Myocyte (in vitro differentiated cells): ENCODE results near the gene REEP6. TPM values are rescaled to one million over a fixed set of nuclear protein-coding genes. Genes with fewer than 3 reads are reported as not detected.
"Not testable (repeated sequence)": the region's sequence is repeated elsewhere in the genome, so short reads cannot be mapped to it uniquely, and the experiment has no call there.

ENCODE experiments used
- DNase-seq: peaks from one replicate; pipeline ENCODE4 v3.0.0-alpha.2; 2012; ENCODE audit warnings: low read depth
- total RNA-seq: library from RNA; depleted of rRNA; stranded (reverse); fragments of >200 nt; gene quantifications from 2 replicates; pipeline ENCODE4 v1.2.3, GENCODE V29; 2014

REEP6 gene
- total RNA-seq, 1 donor from 2014 or later, result 4.3 TPM

DNA sequence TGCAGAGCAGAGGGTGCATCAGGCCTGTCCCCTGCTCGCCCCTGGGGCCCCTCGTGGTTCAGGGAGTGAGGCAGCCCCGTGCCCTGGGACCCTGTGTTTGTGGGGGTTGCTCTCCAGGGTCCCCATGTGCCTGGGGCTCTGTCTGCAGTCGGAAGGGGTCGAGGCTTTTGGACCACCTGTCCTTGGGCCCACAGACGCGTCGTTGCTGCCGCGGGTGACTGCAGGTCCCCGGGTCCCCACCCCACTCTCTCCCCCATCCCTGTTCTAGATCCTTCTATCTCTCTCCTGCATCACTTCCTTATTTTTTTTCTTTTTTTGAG lies 2.7 kb upstream of the REEP6 start:
- DNase-seq, result no peak

DNA sequence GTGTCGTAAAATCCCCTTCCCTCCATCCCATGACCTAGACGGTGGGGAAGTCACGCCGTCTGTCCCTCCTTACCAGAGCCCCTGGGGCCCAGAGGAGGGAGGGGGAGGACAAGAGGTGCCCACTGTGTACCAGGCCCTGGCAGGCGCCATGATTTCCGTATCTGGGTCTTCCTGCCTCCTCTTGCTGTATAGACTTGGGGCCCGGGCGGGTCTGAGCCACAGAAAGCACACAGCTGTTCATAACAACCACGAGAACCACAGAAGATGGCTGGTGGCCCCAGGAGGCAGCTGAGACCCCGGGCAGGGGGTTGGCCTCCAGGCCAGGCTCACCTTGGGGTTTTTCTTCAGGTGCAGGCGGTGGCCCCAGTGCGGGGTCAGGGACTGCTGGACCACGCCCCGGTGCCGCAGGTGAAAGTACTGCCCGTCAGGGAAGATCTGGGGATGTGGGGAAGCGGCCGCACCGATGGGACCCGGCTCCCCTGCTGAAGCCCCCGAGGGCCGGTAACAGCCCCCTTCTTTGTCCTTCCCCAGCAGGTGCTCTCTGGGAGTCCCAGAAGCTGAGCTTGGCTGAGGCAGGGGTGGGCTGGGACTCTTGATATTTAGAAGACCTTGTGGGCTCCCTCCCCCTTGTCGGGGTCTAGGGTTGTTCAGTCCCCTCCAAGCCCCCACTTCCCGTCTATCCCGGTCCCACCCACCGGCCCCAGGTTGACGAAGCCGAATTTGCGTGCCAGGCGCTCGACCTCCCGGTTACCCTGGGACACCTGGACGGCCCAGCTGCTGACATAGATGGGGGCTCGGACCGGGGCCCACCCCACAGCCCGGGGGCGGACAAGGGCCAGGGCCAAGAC lies 1.3 kb upstream of the REEP6 start:
- DNase-seq, result peak; percentile 89

DNA sequence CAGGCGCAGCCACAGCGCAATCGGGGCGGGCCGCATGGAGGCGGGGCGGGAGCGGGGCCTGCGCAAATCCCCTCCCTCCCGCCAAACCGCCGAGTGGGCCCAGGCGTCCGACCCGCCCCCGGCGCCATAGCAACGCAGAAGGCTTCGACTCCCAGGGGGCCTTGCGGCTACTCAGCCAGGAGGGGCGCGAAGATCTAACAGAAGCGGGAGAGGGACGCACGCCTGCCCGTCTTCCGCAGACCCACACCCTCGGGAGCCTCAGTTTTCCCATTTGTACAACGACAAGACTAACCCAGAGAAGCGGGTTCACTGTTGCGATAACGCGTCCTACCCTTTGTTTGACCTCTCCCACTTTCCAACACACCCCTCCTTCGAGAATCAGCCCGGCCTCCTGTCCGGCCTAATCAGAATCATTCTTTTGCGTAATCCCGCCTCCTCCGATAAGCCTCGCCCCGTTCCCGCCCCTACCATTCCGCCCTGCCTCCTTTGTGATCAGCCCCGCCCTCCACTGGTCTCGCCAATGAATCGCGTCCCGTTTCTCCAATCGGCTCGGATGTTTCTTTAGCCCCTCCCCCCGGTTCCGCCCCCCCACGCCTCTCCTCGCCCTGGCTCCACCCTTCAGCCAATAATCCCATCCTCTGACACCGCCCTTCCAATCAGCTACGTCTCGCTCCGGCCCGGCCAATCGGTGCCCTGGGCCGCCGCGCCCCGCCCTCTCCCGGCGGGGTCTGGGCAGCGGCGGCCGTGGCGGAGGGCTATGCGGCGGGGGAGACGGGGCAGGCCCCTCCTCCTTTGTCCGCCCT lies 469 bp upstream of the REEP6 start, which contains the start of gene PCSK4:
PCSK4 (minus strand) TSS at position 40 of the 803 bp plus-strand sequence; CDS start at position 36, 4 bp downstream.
- peak; percentile 99 for DNase-seq

DNA sequence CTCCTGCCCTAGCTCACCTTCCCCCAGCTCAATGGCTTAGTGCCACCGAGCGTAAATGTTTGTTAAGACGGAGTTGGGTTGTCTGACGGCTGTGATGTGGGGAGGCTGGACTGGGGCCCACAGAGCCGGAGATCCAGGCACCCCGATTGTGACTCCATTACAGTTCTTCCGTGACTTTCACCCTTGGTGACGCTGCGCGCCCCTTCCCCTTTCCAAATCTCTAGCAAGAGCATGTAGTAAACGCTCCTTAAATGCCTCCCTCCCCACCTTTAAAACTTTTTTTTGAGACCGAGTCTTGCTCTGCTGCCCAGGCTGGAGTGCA lies 829 bp downstream of the REEP6 start:
- DNase-seq, result no peak

DNA sequence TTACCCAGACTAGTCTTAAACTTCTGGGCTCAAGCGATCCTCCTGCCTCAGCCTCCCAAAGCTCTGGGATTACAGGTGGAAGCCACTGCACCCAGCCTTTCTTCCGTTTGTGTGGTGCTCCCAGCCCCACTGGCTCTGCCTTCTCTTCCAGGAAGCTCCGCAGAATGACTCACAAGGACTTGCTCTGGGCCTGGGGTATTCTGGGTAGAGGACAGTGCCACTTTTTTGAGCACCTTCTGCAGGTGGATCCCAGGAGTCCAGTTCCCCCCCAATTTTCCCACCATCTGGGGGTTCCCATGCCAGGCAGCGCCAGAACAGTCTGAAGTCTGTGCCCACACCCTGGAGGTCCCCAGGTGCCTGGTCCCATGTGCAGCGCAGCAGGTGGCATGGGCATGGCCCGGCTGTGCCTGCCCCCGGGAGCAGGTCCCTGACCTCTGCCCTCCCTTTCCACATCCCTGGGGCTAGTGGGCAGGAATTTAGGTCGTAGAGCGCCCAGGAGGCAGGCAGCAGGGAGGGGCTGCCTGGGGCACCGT lies 1.6 kb downstream of the REEP6 start:
- no peak for DNase-seq

DNA sequence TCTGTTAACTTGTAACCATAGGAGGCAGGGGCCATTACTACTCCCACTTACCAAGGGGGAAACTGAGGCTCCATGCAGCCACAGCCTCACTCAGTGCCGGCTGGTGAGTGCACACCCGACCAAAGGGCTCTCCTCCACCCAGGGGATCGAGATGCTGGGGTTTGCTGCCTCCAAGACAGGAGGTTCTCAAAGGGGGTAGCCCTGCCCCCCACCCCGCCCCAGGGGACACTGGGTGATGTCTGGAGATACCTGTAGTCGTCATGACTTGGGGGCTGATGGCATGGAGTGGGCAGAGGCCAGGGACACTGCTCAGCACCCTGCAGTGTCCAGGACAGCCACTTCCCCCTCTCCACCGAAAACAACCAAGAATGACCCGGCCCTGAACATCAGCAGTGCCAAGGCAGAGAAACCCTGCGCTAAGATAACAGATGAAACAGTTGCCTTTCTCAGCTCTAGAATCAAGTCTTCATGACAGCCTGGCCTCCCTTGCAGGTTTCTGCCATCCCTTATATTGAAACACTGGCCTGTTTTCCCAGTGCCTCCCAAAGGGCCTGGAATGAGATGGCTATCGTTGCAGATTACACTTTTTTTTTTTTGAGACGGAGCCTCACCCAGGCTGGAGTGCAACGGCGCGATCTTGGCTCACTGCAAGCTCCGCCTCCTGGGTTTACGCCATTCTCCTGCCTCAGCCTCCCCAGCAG lies 3.3 kb downstream of the REEP6 start:
- DNase-seq, result no peak

DNA sequence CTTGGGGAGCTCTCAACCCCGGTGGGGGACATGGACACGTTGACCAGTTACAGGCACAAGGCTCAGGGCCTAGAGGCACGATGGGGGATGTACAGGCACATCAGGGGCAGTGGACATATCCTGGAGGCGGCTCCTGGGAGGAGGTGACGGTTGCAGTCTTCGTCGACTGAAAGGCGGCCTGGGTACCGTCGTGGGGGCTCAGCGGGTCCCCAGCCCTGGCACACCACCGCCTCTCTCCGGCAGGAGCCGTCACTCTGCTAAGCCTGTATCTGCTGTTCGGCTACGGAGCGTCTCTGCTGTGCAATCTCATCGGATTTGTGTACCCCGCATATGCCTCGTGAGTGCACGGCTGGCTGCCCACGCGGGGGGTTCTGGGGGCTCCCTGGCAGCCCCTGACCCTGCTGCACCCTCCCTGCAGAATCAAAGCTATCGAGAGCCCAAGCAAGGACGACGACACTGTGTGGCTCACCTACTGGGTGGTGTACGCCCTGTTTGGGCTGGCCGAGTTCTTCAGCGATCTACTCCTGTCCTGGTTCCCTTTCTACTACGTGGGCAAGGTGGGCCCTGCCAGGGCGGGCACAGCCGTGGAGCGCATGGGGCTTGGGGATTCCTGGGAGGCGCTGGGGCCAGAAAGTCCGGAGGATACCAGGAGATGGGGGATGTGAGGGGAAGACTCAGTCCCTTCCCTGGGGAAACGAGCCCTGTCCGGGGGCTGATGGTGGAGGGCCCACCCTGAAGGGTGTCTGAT lies 4.2 kb downstream of the REEP6 start:
- DNase-seq, result no peak

DNA sequence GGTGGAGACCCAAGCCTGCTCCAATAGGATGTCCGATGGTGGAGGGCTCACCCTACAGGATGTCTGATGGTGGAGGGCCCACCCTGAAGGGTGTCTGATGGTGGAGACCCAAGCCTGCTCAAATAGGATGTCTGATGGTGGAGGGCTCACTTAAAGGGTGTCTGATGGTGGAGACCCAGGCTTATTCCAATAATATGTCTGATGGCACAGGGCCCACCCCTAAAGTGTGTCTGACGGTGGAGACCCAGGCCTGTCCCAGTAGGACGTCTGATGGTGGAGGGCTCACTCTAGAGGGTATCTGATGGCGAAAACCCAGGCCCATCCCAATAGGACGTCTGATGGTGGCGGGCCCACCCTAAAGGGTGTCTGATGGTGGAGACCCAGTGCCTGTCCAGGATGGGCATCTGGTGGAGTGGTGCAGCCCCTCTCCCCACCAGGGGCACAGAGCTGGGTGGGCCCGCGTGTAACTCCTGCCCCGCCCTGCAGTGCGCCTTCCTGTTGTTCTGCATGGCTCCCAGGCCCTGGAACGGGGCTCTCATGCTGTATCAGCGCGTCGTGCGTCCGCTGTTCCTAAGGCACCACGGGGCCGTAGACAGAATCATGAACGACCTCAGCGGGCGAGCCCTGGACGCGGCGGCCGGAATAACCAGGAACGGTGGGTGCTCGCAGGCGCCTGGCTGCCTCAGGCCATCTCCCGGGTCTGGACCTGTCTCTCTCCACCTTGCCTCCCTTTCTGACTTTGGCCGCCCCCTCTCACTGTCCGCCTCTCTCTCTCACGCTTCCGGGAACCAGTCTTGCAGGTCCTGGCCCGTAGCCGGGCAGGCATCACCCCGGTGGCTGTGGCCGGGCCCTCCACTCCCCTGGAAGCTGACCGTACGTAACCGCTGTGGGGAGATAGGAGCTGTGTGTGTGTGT lies 5.1 kb downstream of the REEP6 start:
- DNase-seq, result no peak

DNA sequence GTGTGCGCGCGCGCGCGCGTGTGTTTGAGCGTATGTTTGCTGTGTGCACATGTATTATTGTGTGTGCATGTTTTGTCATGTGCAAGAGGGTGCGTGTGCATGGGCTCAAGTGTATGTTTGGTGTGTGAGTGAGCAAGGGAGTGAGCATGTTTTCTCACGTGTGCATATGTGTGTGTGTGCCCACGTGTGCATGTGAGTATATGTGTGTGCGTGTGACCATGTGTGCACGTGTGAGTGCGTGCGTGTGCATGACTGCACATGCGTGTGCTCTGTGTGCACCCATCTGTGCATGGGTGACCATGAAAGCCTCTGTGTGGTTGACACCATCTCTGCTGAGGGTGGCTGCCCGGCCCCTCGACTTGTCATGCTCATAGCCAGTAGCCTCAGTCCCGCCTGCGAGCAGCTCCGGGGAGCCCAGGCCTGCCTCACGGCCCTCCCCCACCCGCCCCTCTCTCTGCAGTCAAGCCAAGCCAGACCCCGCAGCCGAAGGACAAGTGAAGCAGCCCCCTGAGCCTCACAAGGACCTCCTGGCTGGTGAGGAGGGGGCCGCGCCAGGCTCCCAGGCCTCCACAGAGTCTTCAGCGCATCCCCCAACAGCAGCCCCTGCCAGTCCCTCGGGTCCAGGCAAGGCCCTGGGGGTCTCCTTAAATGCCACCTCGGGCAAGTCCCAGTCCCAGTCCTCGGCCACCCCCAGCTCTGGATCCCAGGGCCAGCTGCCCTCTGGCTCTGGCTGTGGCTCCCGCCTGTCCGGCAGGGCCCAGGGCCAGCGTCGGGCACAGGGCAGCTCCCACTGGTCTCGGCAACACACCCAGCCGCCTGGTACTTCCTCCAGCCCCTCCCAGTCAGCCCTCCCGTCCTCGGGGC lies 6.0 kb downstream of the REEP6 start:
- no peak for DNase-seq

DNA sequence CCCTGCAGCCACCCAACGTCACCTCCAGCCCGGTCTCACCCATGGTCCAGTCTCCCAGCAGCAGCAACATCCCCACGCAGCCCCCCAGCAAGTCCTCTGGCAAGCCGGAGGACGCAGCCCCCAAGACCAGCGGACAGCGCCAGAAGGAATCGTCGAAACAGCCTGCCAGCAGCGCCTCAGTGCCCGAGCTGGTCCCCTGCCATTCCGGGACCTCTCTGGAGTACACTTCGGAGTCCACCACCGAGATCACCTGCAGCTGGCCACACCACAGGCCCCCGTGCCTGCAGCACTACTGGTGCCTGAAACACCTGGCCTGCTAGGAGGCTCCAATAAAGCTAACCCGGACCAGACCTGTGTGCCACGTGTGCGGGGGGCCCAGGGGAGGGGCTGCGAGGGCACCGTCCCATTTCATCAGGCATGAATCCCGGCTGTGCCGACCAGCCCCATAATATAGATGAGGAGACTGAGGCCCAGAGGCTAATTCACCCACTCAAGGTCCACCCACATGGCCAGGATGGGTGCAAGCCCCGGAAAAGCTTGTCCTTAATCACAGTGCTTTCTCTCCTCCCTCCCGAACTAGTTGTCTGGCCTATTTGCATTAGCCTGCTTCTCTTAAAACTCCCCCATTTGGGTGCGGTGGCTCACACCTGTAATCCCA lies 6.7 kb downstream of the REEP6 start:
- no peak for DNase-seq

DNA sequence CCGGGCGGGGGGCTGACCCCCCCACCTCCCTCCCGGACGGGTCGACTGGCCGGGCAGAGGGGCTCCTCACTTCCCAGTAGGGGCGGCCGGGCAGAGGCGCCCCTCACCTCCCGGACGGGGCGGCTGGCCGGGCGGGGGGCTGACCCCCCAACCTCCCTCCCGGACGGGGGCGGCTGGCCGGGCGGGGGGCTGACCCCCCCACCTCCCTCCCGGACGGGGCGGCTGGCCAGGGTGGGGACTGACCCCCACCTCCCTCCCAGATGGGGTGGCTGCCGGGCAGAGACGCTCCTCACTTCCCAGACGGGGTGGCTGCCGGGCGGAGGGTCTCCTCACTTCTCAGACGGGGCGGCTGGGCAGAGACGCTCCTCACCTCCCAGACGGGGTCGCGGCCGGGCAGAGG lies 8.2 kb downstream of the REEP6 start:
- not testable (repeated sequence) for DNase-seq

DNA sequence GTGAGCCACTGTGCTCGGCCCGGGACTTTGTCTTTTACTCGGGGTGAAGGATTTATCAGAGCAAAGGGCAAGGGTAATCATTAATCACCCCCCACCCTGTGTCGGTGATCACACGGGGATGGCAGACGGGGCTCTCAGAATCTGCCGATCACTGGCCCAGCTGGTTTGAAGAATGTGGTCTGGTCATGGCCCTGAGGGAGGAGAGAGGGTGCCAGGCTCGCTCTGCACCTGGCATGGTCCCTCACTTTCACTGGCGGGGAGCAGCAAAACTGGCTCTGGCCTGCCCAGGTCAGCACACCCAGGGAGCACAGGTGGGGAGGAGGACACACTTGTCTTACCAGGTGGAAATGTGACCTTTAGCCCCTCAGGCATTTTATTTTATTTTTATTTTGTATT lies 10.2 kb downstream of the REEP6 start:
- DNase-seq, result peak; percentile 65

DNA sequence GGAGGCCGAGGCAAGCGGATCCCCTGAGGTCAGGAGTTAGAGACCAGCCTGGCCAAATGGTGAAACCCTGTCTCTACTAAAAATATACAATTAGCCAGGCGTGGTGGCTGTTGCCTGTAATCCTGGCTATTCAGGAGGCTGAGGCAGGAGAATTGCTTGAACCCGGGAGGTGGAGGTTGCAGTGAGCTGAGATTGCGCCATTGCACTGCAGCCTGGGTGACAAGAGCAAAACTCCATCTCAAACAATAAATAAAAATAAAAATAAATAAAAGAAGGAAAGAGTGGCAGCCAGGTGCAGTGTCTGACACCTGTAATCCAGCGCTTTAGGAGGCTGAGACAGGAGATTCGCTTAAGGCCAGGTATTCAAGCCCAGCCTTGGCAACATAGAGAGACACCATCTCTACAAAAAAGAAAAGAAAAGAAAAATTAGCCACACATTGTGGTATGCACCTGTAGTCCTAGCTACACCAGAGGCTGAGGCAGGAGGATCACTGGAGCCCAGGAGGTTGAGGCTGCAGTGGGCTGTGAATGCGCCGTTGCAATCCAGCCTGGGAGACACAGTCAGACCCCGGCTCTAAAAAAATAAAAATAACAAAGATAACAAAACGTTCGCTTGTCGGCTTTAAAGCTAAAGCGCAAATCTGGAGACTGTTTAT lies 11.6 kb downstream of the REEP6 start:
- no peak for DNase-seq

DNA sequence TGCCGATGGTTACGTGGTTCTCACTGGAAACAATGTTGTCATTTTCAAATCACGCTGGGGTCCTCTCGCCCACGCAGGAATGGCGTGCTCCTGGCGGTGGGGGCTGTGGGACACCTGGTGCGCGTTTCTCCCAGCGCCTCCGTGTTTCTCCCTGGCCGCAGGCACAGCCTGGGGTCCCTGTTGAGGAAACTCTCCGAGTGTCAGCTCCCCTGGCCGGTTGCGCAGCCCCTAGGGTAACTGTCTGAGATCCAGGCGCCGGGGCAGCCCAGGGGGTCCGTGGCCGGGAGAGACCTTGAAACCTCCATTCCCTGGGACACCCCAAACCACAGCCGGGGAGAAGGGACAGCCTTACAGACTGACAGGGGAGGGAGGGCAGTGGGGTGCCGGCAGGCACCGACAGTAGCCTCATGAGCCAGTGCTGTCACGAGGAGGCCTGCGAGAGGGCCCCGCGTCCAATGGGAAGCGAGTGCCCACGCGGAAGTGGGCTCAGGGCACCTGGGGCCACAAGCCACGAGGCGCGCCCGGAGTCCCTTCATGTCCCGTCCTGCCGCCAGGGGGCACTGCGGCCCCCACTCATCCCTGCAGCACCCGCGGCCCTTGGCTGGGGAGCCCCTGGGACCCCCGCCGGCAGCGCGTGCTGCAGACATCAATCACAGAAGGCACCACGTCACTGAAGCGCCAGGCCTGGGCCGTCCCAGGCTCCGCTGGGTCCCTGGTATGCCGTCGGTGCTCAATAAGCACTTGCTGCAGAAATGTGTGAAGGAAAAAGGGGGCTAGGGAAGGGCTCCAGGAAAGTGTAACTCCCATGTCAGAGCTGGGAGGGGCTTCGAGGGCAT lies 12.3 kb downstream of the REEP6 start:
- peak; percentile 47 for DNase-seq

DNA sequence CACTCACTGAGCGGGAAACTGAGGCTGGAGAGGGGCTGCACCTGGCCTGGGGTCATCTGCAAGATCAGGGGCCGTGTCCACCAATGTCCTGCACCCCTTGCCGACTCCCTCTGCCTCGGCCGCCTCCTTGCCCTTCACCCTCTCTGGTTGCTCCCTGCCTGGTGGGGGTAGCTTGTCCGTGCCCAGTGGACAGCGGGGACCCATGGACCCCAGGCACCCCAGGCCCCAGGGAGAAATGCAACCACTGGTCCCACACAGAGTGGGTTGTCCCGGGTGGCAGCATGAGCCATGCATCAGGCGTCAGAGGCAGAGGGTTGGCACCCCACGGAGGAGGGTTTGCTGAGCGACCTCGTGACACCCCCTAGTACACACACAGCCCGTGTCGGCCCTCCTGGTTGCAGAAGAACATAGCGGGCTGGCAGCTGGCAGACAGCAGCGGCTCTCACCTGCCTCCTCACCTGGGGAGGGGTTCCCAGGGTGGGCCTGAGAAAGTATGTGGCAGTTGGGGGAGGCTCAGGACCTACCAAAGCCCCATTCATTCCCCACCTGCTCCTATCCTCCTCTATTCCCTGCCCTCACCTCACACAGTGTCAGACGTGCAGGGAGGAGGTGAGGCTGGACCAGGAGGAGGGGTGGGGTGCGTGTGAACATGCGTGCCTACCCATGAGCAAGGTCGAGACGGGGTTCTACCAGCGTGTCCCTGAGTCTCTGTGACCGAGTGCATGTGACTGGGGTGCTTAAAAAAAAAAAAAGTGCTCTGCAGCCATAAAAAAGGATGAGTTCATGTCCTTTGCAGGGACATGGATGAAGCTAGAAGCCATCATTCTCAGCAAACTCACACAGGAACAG lies 13.2 kb downstream of the REEP6 start:
- no peak for DNase-seq

DNA sequence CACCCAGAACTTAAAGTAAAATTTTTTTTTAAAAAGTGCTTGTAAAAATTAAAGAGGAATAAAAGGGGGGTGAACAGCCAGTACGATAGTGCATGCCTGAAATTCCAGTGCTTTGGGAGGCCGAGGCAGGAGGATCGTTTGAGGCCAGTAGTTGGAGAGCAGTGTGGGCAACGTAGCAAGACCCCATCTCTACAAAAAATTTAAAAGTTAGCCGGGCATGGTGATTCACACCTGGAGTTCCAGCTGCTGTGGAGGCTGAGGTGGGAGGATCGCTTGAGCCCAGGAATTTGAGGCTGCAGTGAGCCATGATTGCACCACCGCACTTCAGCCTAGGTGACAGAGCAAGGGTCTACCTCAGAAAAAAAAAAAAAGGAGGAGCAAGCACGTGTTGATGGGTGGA lies 14.0 kb downstream of the REEP6 start:
- DNase-seq, result no peak
